Upper lobe of left lung (tissue), 6 donors: ENCODE measurements around the gene RECK. TPM values are rescaled to one million over a fixed set of nuclear protein-coding genes. Genes with fewer than 3 reads are reported as not detected.

Source experiments
- ATAC-seq, 2 donors: fragments of 200-7000 bp; cut with Tn5 transposase; one replicate each; pipeline ENCODE4 v1.9.1; 2022; ENCODE audit warnings: mild to moderate bottlenecking in 2 of 2, moderate library complexity in 2 of 2; ENCODE audit not compliant: low FRiP score in 2 of 2
- DNase-seq, 2 donors: peaks; one replicate each; pipeline ENCODE4 v3.0.0-alpha.2; 2019 to 2020
- H3K27ac ChIP-seq, 4 donors: fragments of 200-600 bp; sonication (generic); one replicate each; pipeline ENCODE4 v1.5.1; 2016 to 2019
- H3K27me3 ChIP-seq, 4 donors: fragments of 200-600 bp; sonication (generic); one replicate each; pipeline ENCODE4 v1.5.1; 2017 to 2019
- H3K36me3 ChIP-seq, 4 donors: fragments of 200-600 bp; sonication (generic); one replicate each; pipeline ENCODE4 v1.5.1; 2016 to 2019
- H3K4me1 ChIP-seq, 4 donors: fragments of 200-600 bp; sonication (generic); one replicate each; pipeline ENCODE4 v1.5.1; 2018 to 2019
- H3K4me3 ChIP-seq, 4 donors: fragments of 200-600 bp; sonication (generic); one replicate each; pipeline ENCODE4 v1.5.1; 2017 to 2019; ENCODE audit warnings: mild to moderate bottlenecking in 2 of 4, moderate library complexity in 1 of 4
- H3K9me3 ChIP-seq, 4 donors: fragments of 200-600 bp; sonication (generic); one replicate each; pipeline ENCODE4 v1.5.1; 2018 to 2019
- EP300 ChIP-seq, 4 donors: sonication (generic); formaldehyde crosslinking; IDR thresholded peaks; one replicate each; pipeline ENCODE4 v1.5.1; 2017; ENCODE audit warnings: antibody characterized with exemption in 4 of 4, control low read depth in 2 of 4
- POLR2A ChIP-seq, 4 donors: fragments of 450-650 bp; IDR thresholded peaks; one replicate each; pipeline ENCODE4 v1.5.1; 2016 to 2017; ENCODE audit warnings: antibody characterized with exemption in 4 of 4, mild to moderate bottlenecking in 2 of 4
- POLR2AphosphoS5 ChIP-seq, 2 donors: sonication (generic); formaldehyde crosslinking; IDR thresholded peaks; one replicate each; pipeline ENCODE4 v1.5.1; 2017; ENCODE audit warnings: antibody characterized with exemption in 2 of 2
- WGBS, 2 donors: methylation state at CpG; one replicate each; pipeline ENCODE4 v1.1.5; 2017 to 2018; 5-methylcytosine and 5-hydroxymethylcytosine counted together
- total RNA-seq, 6 donors: library from RNA; depleted of rRNA in 4 of 6; stranded (reverse); fragments of >200 nt in 4 of 6; gene quantifications; one replicate each; pipeline versions ENCODE4 v1.1.0 to v1.2.1, GENCODE V29; 2016 to 2021
- TF ChIP-seq, protein P1 (sequence below), 6 experiments: fragments of 450-650 bp in 4 of 6; fragments of 200-600 bp in 2 of 6; sonication (generic) in 2 of 6; IDR thresholded peaks; one replicate each; pipeline ENCODE4 v1.5.1; 2016 to 2019; ENCODE audit warnings: antibody characterized with exemption in 6 of 6
- donor health status: DM: no; HTN: no; CAD: no; lungs with moderate emphysema.
- donor health status: DM: no; HTN: yes; CAD: no; lungs with severe emphysema.

Gene RECK
- total RNA-seq, 6 donors from 2014 or later, result 8.4 to 17.6 (median 11.0) TPM

- no peak for DNase-seq
- no peak for ATAC-seq
- 87 to 95% methylated on average over 3 of the region's 3 CpGs for WGBS, 2 donors
These were observed 13.8 kb downstream of the RECK start for GRCh38 chr9:36050476-36050875.

GRCh38 chr9:36051317-36051716, 14.6 kb downstream of the RECK start:
- H3K4me1 ChIP-seq, result peaks cover 0 to 7% (median 0%) of the 10 kb centered on the region in 4 donors
- 75 to 81% methylated on average over 2 of the region's 2 CpGs for WGBS, 2 donors
- ATAC-seq, result no peak

More at GRCh38 chr9:36050476-36050875, 13.8 kb downstream of the RECK start:
- no peak overlapping the region for H3K27ac ChIP-seq
- peaks cover 0 to 8% (median 0%) of the 10 kb centered on the region in 4 donors for H3K4me1 ChIP-seq
- H3K4me3 ChIP-seq, result no peak overlapping the region
- no peaks in the 10 kb centered on the region for H3K9me3 ChIP-seq
- TF ChIP-seq, protein P1, sequence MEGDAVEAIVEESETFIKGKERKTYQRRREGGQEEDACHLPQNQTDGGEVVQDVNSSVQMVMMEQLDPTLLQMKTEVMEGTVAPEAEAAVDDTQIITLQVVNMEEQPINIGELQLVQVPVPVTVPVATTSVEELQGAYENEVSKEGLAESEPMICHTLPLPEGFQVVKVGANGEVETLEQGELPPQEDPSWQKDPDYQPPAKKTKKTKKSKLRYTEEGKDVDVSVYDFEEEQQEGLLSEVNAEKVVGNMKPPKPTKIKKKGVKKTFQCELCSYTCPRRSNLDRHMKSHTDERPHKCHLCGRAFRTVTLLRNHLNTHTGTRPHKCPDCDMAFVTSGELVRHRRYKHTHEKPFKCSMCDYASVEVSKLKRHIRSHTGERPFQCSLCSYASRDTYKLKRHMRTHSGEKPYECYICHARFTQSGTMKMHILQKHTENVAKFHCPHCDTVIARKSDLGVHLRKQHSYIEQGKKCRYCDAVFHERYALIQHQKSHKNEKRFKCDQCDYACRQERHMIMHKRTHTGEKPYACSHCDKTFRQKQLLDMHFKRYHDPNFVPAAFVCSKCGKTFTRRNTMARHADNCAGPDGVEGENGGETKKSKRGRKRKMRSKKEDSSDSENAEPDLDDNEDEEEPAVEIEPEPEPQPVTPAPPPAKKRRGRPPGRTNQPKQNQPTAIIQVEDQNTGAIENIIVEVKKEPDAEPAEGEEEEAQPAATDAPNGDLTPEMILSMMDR (IDR thresholded peaks at IDR 0.05), result no peak
- no peak for TF ChIP-seq EP300 (IDR thresholded peaks at IDR 0.05)
- TF ChIP-seq POLR2A (IDR thresholded peaks at IDR 0.05), result no peak
- TF ChIP-seq POLR2AphosphoS5 (IDR thresholded peaks at IDR 0.05), result no peak
- H3K27me3 ChIP-seq, result no peaks in the 10 kb centered on the region
- H3K36me3 ChIP-seq, result no peaks in the 10 kb centered on the region

GRCh38 chr9:36053971-36054370, 17.3 kb downstream of the RECK start:
- Histone ChIP-seq H3K4me3 (no peak overlapping the region), H3K4me1 (peaks cover 0 to 7% (median 0%) of the 10 kb centered on the region in 4 donors), H3K27ac (peak overlapping the region in 1 of 4 donors; percentile 42), H3K9me3 (no peaks in the 10 kb centered on the region), H3K36me3 (no peaks in the 10 kb centered on the region), H3K27me3 (no peaks in the 10 kb centered on the region)
- 31 to 39% methylated on average over 3 of the region's 3 CpGs for WGBS, 2 donors
- TF ChIP-seq, protein P1 (IDR thresholded peaks at IDR 0.05), result no peak
- TF ChIP-seq POLR2AphosphoS5 (IDR thresholded peaks at IDR 0.05) (no peak), POLR2A (IDR thresholded peaks at IDR 0.05) (no peak), EP300 (IDR thresholded peaks at IDR 0.05) (no peak)
- ATAC-seq (no peak), DNase-seq (no peak)

More at GRCh38 chr9:36051317-36051716, 14.6 kb downstream of the RECK start:
- Histone ChIP-seq H3K27me3 (no peaks in the 10 kb centered on the region), H3K9me3 (no peaks in the 10 kb centered on the region), H3K4me3 (no peak overlapping the region), H3K36me3 (no peaks in the 10 kb centered on the region), H3K27ac (no peak overlapping the region)
- TF ChIP-seq, protein P1 (IDR thresholded peaks at IDR 0.05), result no peak
- no peak for TF ChIP-seq POLR2A (IDR thresholded peaks at IDR 0.05)
- TF ChIP-seq POLR2AphosphoS5 (IDR thresholded peaks at IDR 0.05), result no peak
- TF ChIP-seq EP300 (IDR thresholded peaks at IDR 0.05), result no peak
- DNase-seq, result no peak

DNA sequence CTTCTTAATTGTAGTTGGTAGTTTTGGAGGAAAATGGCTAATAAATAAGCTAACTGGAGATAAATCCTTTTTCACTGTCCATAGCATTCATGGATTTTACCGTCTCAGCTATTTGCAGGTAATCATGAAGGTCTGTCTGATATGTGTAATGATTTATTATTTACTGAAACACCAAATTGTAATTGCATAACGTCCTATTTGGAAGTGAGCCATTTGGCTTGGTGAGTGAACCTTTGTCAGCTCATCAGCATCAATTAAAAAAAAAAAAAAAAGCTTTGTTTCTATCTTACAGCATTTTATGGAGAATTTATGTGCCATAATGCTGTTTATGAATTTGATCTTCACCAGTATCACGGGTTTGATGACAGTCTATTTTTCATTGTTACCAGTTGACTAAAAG, 20.2 kb downstream of the RECK start:
- WGBS, 2 donors, result 37 to 52% methylated on average over 3 of the region's 3 CpGs
- Histone ChIP-seq H3K4me1 (peaks cover 0 to 7% (median 0%) of the 10 kb centered on the region in 4 donors), H3K27ac (no peak overlapping the region), H3K36me3 (peaks cover 0 to 8% (median 0%) of the 10 kb centered on the region in 4 donors), H3K27me3 (no peaks in the 10 kb centered on the region), H3K4me3 (no peak overlapping the region), H3K9me3 (no peaks in the 10 kb centered on the region)
- ATAC-seq, result no peak
- TF ChIP-seq POLR2A (IDR thresholded peaks at IDR 0.05) (no peak), POLR2AphosphoS5 (IDR thresholded peaks at IDR 0.05) (no peak), EP300 (IDR thresholded peaks at IDR 0.05) (no peak)
- TF ChIP-seq, protein P1 (IDR thresholded peaks at IDR 0.05), result no peak
- DNase-seq, result no peak

DNA sequence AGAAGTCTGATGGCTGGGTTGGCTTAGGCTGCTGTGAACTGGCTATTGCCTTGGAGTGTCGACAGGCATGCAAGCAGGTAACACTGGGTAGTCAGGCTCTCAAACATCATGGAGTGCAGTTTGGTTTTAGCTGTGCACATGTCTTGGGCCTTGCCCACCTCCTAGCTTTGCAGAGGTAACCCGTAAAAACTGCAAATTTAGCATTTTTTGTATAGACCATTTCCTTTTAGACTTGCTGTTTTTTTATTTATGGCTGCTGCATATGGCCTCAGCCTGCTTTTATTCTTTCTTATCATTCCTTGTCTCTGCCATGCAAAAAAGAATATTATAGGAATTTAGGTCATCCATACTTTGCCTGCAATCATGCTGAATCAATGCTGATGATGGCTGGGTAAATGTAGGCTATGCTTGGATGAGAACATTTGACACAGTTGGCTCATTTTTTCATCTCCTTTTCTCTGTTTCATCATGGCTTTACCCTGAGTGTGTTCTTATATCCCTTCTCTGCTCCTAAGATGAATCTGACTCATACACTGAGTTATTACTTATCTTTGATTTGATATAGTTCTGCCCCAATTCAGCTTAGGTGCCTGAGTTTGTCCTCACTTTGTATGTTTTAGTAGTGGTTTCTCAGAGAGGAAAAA, 27.2 kb downstream of the RECK start:
- Histone ChIP-seq H3K27me3 (no peaks in the 10 kb centered on the region), H3K27ac (no peak overlapping the region), H3K4me1 (no peaks in the 10 kb centered on the region), H3K4me3 (no peak overlapping the region), H3K36me3 (peaks cover 0 to 23% (median 0%) of the 10 kb centered on the region in 4 donors), H3K9me3 (no peaks in the 10 kb centered on the region)
- ATAC-seq, result no peak
- no peak for DNase-seq
- 93 to 98% methylated on average over 2 of the region's 2 CpGs for WGBS, 2 donors
- TF ChIP-seq POLR2AphosphoS5 (IDR thresholded peaks at IDR 0.05) (no peak), EP300 (IDR thresholded peaks at IDR 0.05) (no peak), POLR2A (IDR thresholded peaks at IDR 0.05) (no peak)
- TF ChIP-seq, protein P1 (IDR thresholded peaks at IDR 0.05), result no peak
